Measurements from ENCODE around the gene CRYBA2.

The CRYBA2 gene

GRCh38 chr2:218993345-218994315 is at the start of gene CRYBA2:
TSS of gene CRYBA2 (minus strand) at chr2:218993422. CDS start at chr2:218993176, 246 bp downstream.
- DNase-seq: no peak

GRCh38 chr2:219042750-219043149 is 49.5 kb upstream of the CRYBA2 start:
- DNase-seq: no peak

- no peak for DNase-seq
Observed at GRCh38 chr2:219042157-219042556, 48.9 kb upstream of the CRYBA2 start.

GRCh38 chr2:219041252-219041651 is 48.0 kb upstream of the CRYBA2 start, which contains the start of gene CFAP65:
TSS of gene CFAP65 (minus strand) at chr2:219041516. CDS start at chr2:219039048, 2,468 bp downstream.
- no peak for DNase-seq

- no peak for DNase-seq
Observed at GRCh38 chr2:219038600-219038999, 45.4 kb upstream of the CRYBA2 start.

- no peak for DNase-seq
Observed at GRCh38 chr2:219037783-219038499, 44.7 kb upstream of the CRYBA2 start.

GRCh38 chr2:219035942-219036341 is 42.7 kb upstream of the CRYBA2 start:
- DNase-seq: no peak

GRCh38 chr2:219034823-219035222 is 41.6 kb upstream of the CRYBA2 start:
- no peak for DNase-seq

GRCh38 chr2:219032051-219032745 is 39.0 kb upstream of the CRYBA2 start:
- DNase-seq: no peak

GRCh38 chr2:219031005-219031738 is 38.0 kb upstream of the CRYBA2 start:
- DNase-seq: no peak

GRCh38 chr2:219030177-219030940 is 37.1 kb upstream of the CRYBA2 start:
- no peak for DNase-seq

- DNase-seq: peak; percentile 76
Observed at GRCh38 chr2:219029829-219030165, 36.6 kb upstream of the CRYBA2 start.

- no peak for DNase-seq
Observed at GRCh38 chr2:219028996-219029828, 36.0 kb upstream of the CRYBA2 start.

GRCh38 chr2:219028141-219028540 is 34.9 kb upstream of the CRYBA2 start:
- DNase-seq: no peak

GRCh38 chr2:219027511-219028055 is 34.4 kb upstream of the CRYBA2 start:
- DNase-seq: no peak

- DNase-seq: no peak
Observed at GRCh38 chr2:219026946-219027345, 33.7 kb upstream of the CRYBA2 start.

- DNase-seq: no peak
Observed at GRCh38 chr2:219025637-219026585, 32.7 kb upstream of the CRYBA2 start.

- no peak for DNase-seq
Observed at GRCh38 chr2:219024059-219024458, 30.8 kb upstream of the CRYBA2 start.

GRCh38 chr2:219023045-219023605 is 29.9 kb upstream of the CRYBA2 start:
- no peak for DNase-seq

Measured in activated CD8-positive, alpha-beta memory T cell treated with anti-CD3 and anti-CD28 coated beads, Interleukin-2, amount 50 U/mL, for 4 hours (primary cell).